Stimulated activated CD8-positive, alpha-beta memory T cell treated with anti-CD3 and anti-CD28 coated beads, Interleukin-7, amount 100 ng/mL, for 24 hours (primary cell): Measurements from ENCODE around the gene TEX48.

Experiments used
- DNase-seq: peaks from one replicate; pipeline ENCODE4 v3.0.0-alpha.2; 2020; ENCODE audit warnings: low read depth

The TEX48 gene

GRCh38 chr9:114621561-114621960, 60.4 kb downstream of the TEX48 start:
- DNase-seq, result no peak

GRCh38 chr9:114619191-114619761, 62.7 kb downstream of the TEX48 start:
- DNase-seq, result no peak

GRCh38 chr9:114616684-114617520, 65.1 kb downstream of the TEX48 start:
- DNase-seq, result no peak
